Testis (tissue), 2 donors: ENCODE data around the gene MAP3K4.

Experiments
- POLR2A ChIP-seq: fragments of 450-650 bp; IDR thresholded peaks from one replicate; pipeline ENCODE4 v1.6.1; 2017; ENCODE audit warnings: antibody characterized with exemption, mild to moderate bottlenecking, moderate library complexity
- TF ChIP-seq, protein P1 (sequence below), 3 experiments: fragments of 450-650 bp in 2 of 3; fragments of 200-600 bp in 1 of 3; sonication (generic) in 1 of 3; IDR thresholded peaks; one replicate each; pipeline ENCODE4 v1.5.1; 2016 to 2019; ENCODE audit warnings: antibody characterized with exemption in 3 of 3, mild to moderate bottlenecking in 2 of 3, moderate library complexity in 1 of 3

DNA sequence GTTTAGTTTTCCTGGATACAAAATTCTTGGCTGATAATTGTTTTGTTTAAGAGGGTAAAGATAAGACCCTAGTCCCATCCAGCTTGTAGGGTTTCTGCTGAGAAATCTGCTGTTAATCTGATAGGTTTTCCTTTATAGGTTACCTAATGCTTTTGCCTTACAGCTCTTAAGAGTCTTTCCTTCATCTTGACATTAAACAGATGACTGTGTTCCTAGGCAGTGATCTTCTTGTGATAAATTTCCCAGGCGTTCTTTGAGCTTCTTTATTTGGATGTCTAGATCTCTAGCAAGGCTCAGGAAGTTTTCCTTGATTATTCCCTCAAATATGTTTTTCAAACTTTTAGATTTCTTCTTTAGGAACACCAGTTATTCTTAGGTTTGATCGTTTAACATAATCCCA lies 134.0 kb downstream of the MAP3K4 start:
- TF ChIP-seq, protein P1, sequence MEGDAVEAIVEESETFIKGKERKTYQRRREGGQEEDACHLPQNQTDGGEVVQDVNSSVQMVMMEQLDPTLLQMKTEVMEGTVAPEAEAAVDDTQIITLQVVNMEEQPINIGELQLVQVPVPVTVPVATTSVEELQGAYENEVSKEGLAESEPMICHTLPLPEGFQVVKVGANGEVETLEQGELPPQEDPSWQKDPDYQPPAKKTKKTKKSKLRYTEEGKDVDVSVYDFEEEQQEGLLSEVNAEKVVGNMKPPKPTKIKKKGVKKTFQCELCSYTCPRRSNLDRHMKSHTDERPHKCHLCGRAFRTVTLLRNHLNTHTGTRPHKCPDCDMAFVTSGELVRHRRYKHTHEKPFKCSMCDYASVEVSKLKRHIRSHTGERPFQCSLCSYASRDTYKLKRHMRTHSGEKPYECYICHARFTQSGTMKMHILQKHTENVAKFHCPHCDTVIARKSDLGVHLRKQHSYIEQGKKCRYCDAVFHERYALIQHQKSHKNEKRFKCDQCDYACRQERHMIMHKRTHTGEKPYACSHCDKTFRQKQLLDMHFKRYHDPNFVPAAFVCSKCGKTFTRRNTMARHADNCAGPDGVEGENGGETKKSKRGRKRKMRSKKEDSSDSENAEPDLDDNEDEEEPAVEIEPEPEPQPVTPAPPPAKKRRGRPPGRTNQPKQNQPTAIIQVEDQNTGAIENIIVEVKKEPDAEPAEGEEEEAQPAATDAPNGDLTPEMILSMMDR (IDR thresholded peaks at IDR 0.05), result no peak
- TF ChIP-seq POLR2A, result no peak
